H1 (cell line): ENCODE data around the gene C6orf58. TPM values are rescaled to one million over a fixed set of nuclear protein-coding genes. Genes with fewer than 3 reads are reported as not detected.

Experiments used
- CTCF ChIA-PET: fragments of 300-600 bp; sonication (Branson Sonifier 250); formaldehyde crosslinking; loops from one replicate; lab custom pipeline; 2021; ENCODE audit not compliant: partially characterized antibody; lab: Charles Lee
- POLR2A ChIA-PET: fragments of 300-600 bp; sonication (Branson Sonifier 250); formaldehyde crosslinking; loops from one replicate; lab custom pipeline; 2021; ENCODE audit warnings: inconsistent platforms; ENCODE audit not compliant: partially characterized antibody; lab: Charles Lee
- DNase-seq, 2 experiments: peaks; one replicate each; pipeline versions ENCODE4 v3.0.0 to v3.0.0-alpha.2; 2010 to 2022; ENCODE audit warnings: low spot score in 2 of 2, low read depth in 1 of 2, mixed read lengths in 1 of 2
- FAIRE-seq: peaks from 2 replicates; lab custom pipeline; 2011; peaks lifted over from hg19 to GRCh38; lab: Jason Lieb, UNC
- H2AFZ ChIP-seq: 2 replicates; pipeline ENCODE4 v1.8.1; 2012; ENCODE audit warnings: low read length, inconsistent platforms
- H2AK5ac ChIP-seq: 2 replicates; pipeline ENCODE4 v1.6.1; 2013; ENCODE audit warnings: low read depth, low read length
- H2BK120ac ChIP-seq: replicated peaks from 2 replicates; pipeline ENCODE3; 2013; ENCODE audit warnings: low read depth, low read length, inconsistent platforms
- H2BK12ac ChIP-seq: 2 replicates; pipeline ENCODE4 v1.6.1; 2013; ENCODE audit warnings: low read depth, low read length
- H2BK15ac ChIP-seq: 2 replicates; pipeline ENCODE4 v1.6.1; 2013; ENCODE audit warnings: low read length
- H2BK20ac ChIP-seq: 2 replicates; pipeline ENCODE4 v1.6.1; 2013; ENCODE audit warnings: low read length
- H2BK5ac ChIP-seq: 2 replicates; pipeline ENCODE4 v1.6.1; 2013; ENCODE audit warnings: low read depth, low read length
- H3K14ac ChIP-seq: 2 replicates; pipeline ENCODE4 v1.6.1; 2013; ENCODE audit warnings: inconsistent platforms; ENCODE audit not compliant: insufficient read length
- H3K18ac ChIP-seq: 2 replicates; pipeline ENCODE4 v1.6.1; 2013; ENCODE audit warnings: low read length; ENCODE audit errors: extremely low read depth
- H3K23ac ChIP-seq: 2 replicates; pipeline ENCODE4 v1.6.1; 2013; ENCODE audit warnings: inconsistent platforms; ENCODE audit not compliant: insufficient read length
- H3K23me2 ChIP-seq: 2 replicates; pipeline ENCODE4 v1.6.1; 2013; ENCODE audit warnings: low read depth, low read length
- H3K27ac ChIP-seq: 2 replicates; pipeline ENCODE4 v1.6.1; 2011; ENCODE audit warnings: low read depth, low read length, inconsistent platforms
- H3K27me3 ChIP-seq, 4 experiments: replicated peaks in 1 of 4; 1 replicate in 1 of 4; 2 replicates in 3 of 4; pipeline versions ENCODE4 v1.6.1 to v1.8.1; 2011 to 2013; ENCODE audit warnings: low read length in 3 of 4, mild to moderate bottlenecking in 3 of 4, inconsistent platforms in 2 of 4, mixed read lengths in 2 of 4, moderate library complexity in 1 of 4; ENCODE audit not compliant: control insufficient read depth in 3 of 4, insufficient read depth in 3 of 4; ENCODE audit errors: extremely low read depth in 1 of 4
- H3K36me3 ChIP-seq, 4 experiments: 2 replicates each; pipeline versions ENCODE4 v1.6.1 to v1.8.1; 2011 to 2013; ENCODE audit warnings: mild to moderate bottlenecking in 4 of 4, low read length in 3 of 4, moderate library complexity in 2 of 4, control low read depth in 1 of 4, inconsistent platforms in 1 of 4; ENCODE audit not compliant: insufficient read depth in 4 of 4, control insufficient read depth in 2 of 4
- H3K4ac ChIP-seq: replicated peaks from 2 replicates; pipeline ENCODE3; 2013; ENCODE audit warnings: low read length, low read depth, mixed read lengths, inconsistent platforms; ENCODE audit not compliant: insufficient read length
- H3K4me1 ChIP-seq, 4 experiments: replicated peaks in 1 of 4; 1 replicate in 1 of 4; 2 replicates in 3 of 4; pipeline versions ENCODE4 v1.6.1 to v1.8.1; 2011 to 2013; ENCODE audit warnings: low read length in 3 of 4, inconsistent platforms in 2 of 4, mixed read lengths in 1 of 4; ENCODE audit not compliant: insufficient read depth in 4 of 4, control insufficient read depth in 3 of 4
- H3K4me2 ChIP-seq, 2 experiments: 2 replicates each; pipeline versions ENCODE4 v1.6.1 to v1.8.1; 2011 to 2013; ENCODE audit warnings: low read depth in 2 of 2, low read length in 2 of 2, control low read depth in 1 of 2, inconsistent platforms in 1 of 2, mild to moderate bottlenecking in 1 of 2; ENCODE audit not compliant: insufficient read depth in 1 of 2
- H3K4me3 ChIP-seq, 4 experiments: fragments of 200-600, 300-600 bp in 1 of 4; sonication (generic), shearing (Covaris generic), sonication (Bioruptor Twin) in 1 of 4; 2 replicates each; pipeline versions ENCODE4 v1.5.1 to v1.8.1; 2011 to 2016; ENCODE audit warnings: low read length in 4 of 4, low read depth in 3 of 4, control low read depth in 2 of 4, inconsistent platforms in 2 of 4, mild to moderate bottlenecking in 2 of 4, mixed read lengths in 1 of 4, moderate library complexity in 1 of 4; ENCODE audit not compliant: insufficient read depth in 2 of 4; ENCODE audit errors: extremely low read depth in 1 of 4
- H3K56ac ChIP-seq: replicated peaks from 2 replicates; pipeline ENCODE3; 2013; ENCODE audit warnings: low read depth, mild to moderate bottlenecking, mixed read lengths, low read length, inconsistent platforms; ENCODE audit not compliant: insufficient read length
- H3K79me1 ChIP-seq: 2 replicates; pipeline ENCODE4 v1.6.1; 2013; ENCODE audit warnings: low read depth, low read length, control low read depth
- H3K79me2 ChIP-seq, 2 experiments: 2 replicates each; pipeline versions ENCODE4 v1.6.1 to v1.8.1; 2012 to 2013; ENCODE audit warnings: low read length in 2 of 2, mild to moderate bottlenecking in 2 of 2, inconsistent platforms in 1 of 2; ENCODE audit not compliant: insufficient read depth in 2 of 2, control insufficient read depth in 1 of 2
- H3K9ac ChIP-seq, 4 experiments: replicated peaks in 1 of 4; 1 replicate in 1 of 4; 2 replicates in 3 of 4; pipeline versions ENCODE4 v1.6.1 to v1.8.1; 2011 to 2013; ENCODE audit warnings: low read depth in 3 of 4, low read length in 3 of 4, control low read depth in 2 of 4, mild to moderate bottlenecking in 2 of 4, moderate library complexity in 2 of 4, inconsistent platforms in 1 of 4; ENCODE audit errors: extremely low read depth in 1 of 4
- H3K9me3 ChIP-seq, 2 experiments: 2 replicates each; pipeline versions ENCODE4 v1.6.1 to v1.8.1; 2012 to 2013; ENCODE audit warnings: mild to moderate bottlenecking in 2 of 2, moderate library complexity in 2 of 2, control low read depth in 1 of 2, inconsistent platforms in 1 of 2, low read depth in 1 of 2, low read length in 1 of 2, mixed read lengths in 1 of 2; ENCODE audit not compliant: insufficient read depth in 2 of 2
- H4K20me1 ChIP-seq, 2 experiments: replicated peaks in 1 of 2; 2 replicates each; pipeline versions ENCODE3 to v1.8.1; 2011 to 2013; ENCODE audit warnings: inconsistent platforms in 2 of 2, low read length in 2 of 2, mild to moderate bottlenecking in 1 of 2; ENCODE audit not compliant: insufficient read depth in 2 of 2, control insufficient read depth in 1 of 2
- H4K5ac ChIP-seq: 2 replicates; pipeline ENCODE4 v1.6.1; 2013; ENCODE audit warnings: low read length, low read depth, mixed read lengths, inconsistent platforms; ENCODE audit not compliant: insufficient read length
- H4K8ac ChIP-seq: 2 replicates; pipeline ENCODE4 v1.8.0; 2013; ENCODE audit warnings: mild to moderate bottlenecking, moderate library complexity, low read length, inconsistent platforms; ENCODE audit not compliant: insufficient read depth; ENCODE audit errors: extremely low read depth
- H4K91ac ChIP-seq: replicated peaks from 2 replicates; pipeline ENCODE3; 2013; ENCODE audit warnings: low read length, mixed read lengths, inconsistent platforms; ENCODE audit not compliant: insufficient read length
- CTBP2 ChIP-seq: IDR thresholded peaks from 2 replicates; pipeline ENCODE4 v1.7.0; 2011; ENCODE audit warnings: borderline replicate concordance, mild to moderate bottlenecking, moderate library complexity, mixed read lengths, low read length; ENCODE audit not compliant: insufficient read depth, insufficient read length
- FOSL1 ChIP-seq: IDR thresholded peaks from 2 replicates; pipeline ENCODE4 v1.6.1; 2011; ENCODE audit warnings: mild to moderate bottlenecking, low read depth, low read length, moderate library complexity; ENCODE audit not compliant: insufficient read depth
- KDM1A ChIP-seq: fragments of 200-600, 300-600 bp; sonication (generic); IDR thresholded peaks from 2 replicates; pipeline ENCODE4 v1.7.1; 2016; ENCODE audit warnings: mild to moderate bottlenecking, low read length, borderline replicate concordance
- KDM5A ChIP-seq: fragments of 200-600 bp; IDR thresholded peaks from 2 replicates; pipeline ENCODE4 v1.7.1; 2012; ENCODE audit warnings: mild to moderate bottlenecking, low read length, inconsistent platforms, mixed read lengths
- NANOG ChIP-seq: IDR thresholded peaks from 2 replicates; pipeline ENCODE4 v1.6.1; 2011; ENCODE audit warnings: low read length, low read depth, mild to moderate bottlenecking, inconsistent platforms; ENCODE audit not compliant: insufficient read depth, poor library complexity, severe bottlenecking
- POLR2AphosphoS5 ChIP-seq: IDR thresholded peaks from 2 replicates; pipeline ENCODE4 v1.6.1; 2011; ENCODE audit warnings: low read depth, low read length
- POU5F1 ChIP-seq: IDR thresholded peaks from 2 replicates; pipeline ENCODE4 v1.6.1; 2011; ENCODE audit warnings: low read depth, mild to moderate bottlenecking, low read length, moderate library complexity
- RNF2 ChIP-seq: fragments of 200-900, 300-1000 bp; sonication (generic); IDR thresholded peaks from 2 replicates; pipeline ENCODE4 v1.7.1; 2016; ENCODE audit warnings: borderline replicate concordance, low read depth, mild to moderate bottlenecking, antibody characterized with exemption, low read length; ENCODE audit not compliant: poor library complexity, severe bottlenecking; ENCODE audit errors: missing control alignments
- RXRA ChIP-seq: IDR thresholded peaks from 2 replicates; pipeline ENCODE4 v1.6.1; 2011; ENCODE audit warnings: low read depth, mild to moderate bottlenecking, low read length, moderate library complexity; ENCODE audit not compliant: insufficient read depth
- SAP30 ChIP-seq: fragments of 300-600 bp; sonication (generic); IDR thresholded peaks from 2 replicates; pipeline ENCODE4 v1.7.1; 2012; ENCODE audit warnings: low read length, moderate library complexity, mild to moderate bottlenecking, inconsistent platforms; ENCODE audit not compliant: insufficient read depth, insufficient replicate concordance
- SIX5 ChIP-seq: IDR thresholded peaks from 2 replicates; pipeline ENCODE4 v1.6.1; 2011; ENCODE audit warnings: mild to moderate bottlenecking, low read depth, low read length
- TAF7 ChIP-seq: optimal IDR thresholded peaks from 2 replicates; pipeline ENCODE3; 2011; ENCODE audit warnings: low read depth, mild to moderate bottlenecking, inconsistent platforms, low read length, moderate library complexity, borderline replicate concordance
- ZNF274 ChIP-seq: IDR thresholded peaks from 2 replicates; pipeline ENCODE4 v1.7.0; 2012; ENCODE audit warnings: low read length, borderline replicate concordance; ENCODE audit errors: extremely low read depth
- WGBS, 2 experiments: shearing (Covaris generic) in 1 of 2; methylation state at CpG; one replicate each; pipeline versions ENCODE4 v1.1.6 to v1.1.7; 2013 to 2015; ENCODE audit warnings: low lambda C conversion rate in 2 of 2, mixed read lengths in 2 of 2, inconsistent platforms in 1 of 2, low coverage in 1 of 2, missing lambda C conversion rate in 1 of 2; ENCODE audit not compliant: insufficient replicate concordance in 2 of 2, insufficient coverage in 1 of 2, insufficient read length in 1 of 2; ENCODE audit errors: extremely low coverage in 1 of 2, missing lambda C conversion rate in 1 of 2; 5-methylcytosine and 5-hydroxymethylcytosine counted together
- polyA plus RNA-seq, 7 experiments: library from polyadenylated mRNA; depleted of rRNA in 3 of 7; stranded (reverse) in 5 of 7; unstranded in 2 of 7; fragments of >200 nt in 5 of 7; fragments of 200-250 nt in 2 of 7; gene quantifications; 1 replicate in 5 of 7; 2 replicates in 1 of 7; 4 replicates in 1 of 7; pipeline versions ENCODE4 v1.2.1 to v1.2.3, GENCODE V29; 2011 to 2013; ENCODE audit warnings: missing spikeins in 2 of 7, mixed read lengths in 2 of 7
- total RNA-seq: library from RNA; stranded (reverse); fragmentation: NEBNext Ultra II Directional; extraction: Animal tissue kit (Norgen Biotek cat#: 25700); gene quantifications from 2 replicates; pipeline ENCODE4 v1.2.1, GENCODE V29; 2021

The C6orf58 gene
- total and polyA plus RNA-seq, 2 of the 8 experiments (the other 6 are each of a cell fraction or from before 2014, with no cell fraction given) = not detected

- no peak overlapping the region for H2BK120ac ChIP-seq
- no peaks in the 10 kb centered on the region; a peak in 1 of 8 replicates for H3K36me3 ChIP-seq
- H2BK15ac ChIP-seq = no peak overlapping the region
- no peak overlapping the region for H2BK20ac ChIP-seq
- H3K79me2 ChIP-seq = no peaks in the 10 kb centered on the region
- H3K56ac ChIP-seq = no peak overlapping the region
- FAIRE-seq (no peak), DNase-seq (no peak)
- H3K9ac ChIP-seq = no peak overlapping the region
- H4K91ac ChIP-seq = no peak overlapping the region
- H2BK12ac ChIP-seq = no peak overlapping the region
- no peak overlapping the region for H3K14ac ChIP-seq
- no peak overlapping the region for H3K4me3 ChIP-seq
- no peak overlapping the region for H3K27ac ChIP-seq
- H3K23me2 ChIP-seq = no peaks in the 10 kb centered on the region
- H2AFZ ChIP-seq = peak overlapping the region; percentile 70; the same call in 1 of the 2 replicates
- no peaks in the 10 kb centered on the region for H3K27me3 ChIP-seq
- H2AK5ac ChIP-seq = no peak overlapping the region
- no peak overlapping the region for H2BK5ac ChIP-seq
- H3K4ac ChIP-seq = no peak overlapping the region
- no peak overlapping the region for H4K5ac ChIP-seq
- H3K18ac ChIP-seq = no peak overlapping the region
- no peaks in the 10 kb centered on the region for H3K4me1 ChIP-seq
- no peaks in the 10 kb centered on the region for H3K79me1 ChIP-seq
- H4K20me1 ChIP-seq = no peaks in the 10 kb centered on the region
- 88% methylated on average over 1 of the region's 1 CpG; no CpG with 5 or more reads in 1 of the 2 experiments for WGBS, 2 experiments
- ChIA-PET CTCF (interaction anchor here (0.5 to 1.9 kb wide), 3 partner anchors 11 to 378 kb away, joined by 3 to 5 read pairs (median 5); no protein-coding TSS in a partner anchor), POLR2A (no interaction called here)
- H3K23ac ChIP-seq = no peak overlapping the region
- H3K4me2 ChIP-seq = no peak overlapping the region
- H3K9me3 ChIP-seq = no peaks in the 10 kb centered on the region
- H4K8ac ChIP-seq = no peak overlapping the region
- TF ChIP-seq RNF2 (no peak), TAF7 (no peak), ZNF274 (no peak), POU5F1 (no peak), FOSL1 (no peak), NANOG (no peak), SIX5 (no peak), SAP30 (no peak), CTBP2 (no peak), KDM1A (no peak), RXRA (no peak), KDM5A (no peak), POLR2AphosphoS5 (no peak)
Observed at GRCh38 chr6:127630800-127631199, 53.8 kb downstream of the C6orf58 start.
